ENCODE measurements around the gene PRKACA.

Gene PRKACA

GRCh38 chr19:14061081-14061749 lies 56.3 kb downstream of the PRKACA start:
- H3K27me3 ChIP-seq (ENCODE audit: control insufficient read depth, insufficient read depth, low read length): peaks cover 22% of the 10 kb centered on the region
- no peaks in the 10 kb centered on the region for H3K36me3 ChIP-seq (ENCODE audit: control insufficient read depth, insufficient read depth, low read length)
- H3K9ac ChIP-seq (ENCODE audit: low read depth, low read length): no peak overlapping the region
- no peak overlapping the region for H3K27ac ChIP-seq (ENCODE audit: low read depth, low read length)
- no peaks in the 10 kb centered on the region for H3K4me1 ChIP-seq (ENCODE audit: control insufficient read depth, insufficient read depth, low read length)
- H3K9me3 ChIP-seq (ENCODE audit: control insufficient read depth, insufficient read depth, low read length): no peaks in the 10 kb centered on the region
- H3K4me3 ChIP-seq (ENCODE audit: low read depth, low read length): no peak overlapping the region

- Histone ChIP-seq H3K9ac (ENCODE audit: low read depth, low read length) (no peak overlapping the region), H3K9me3 (ENCODE audit: control insufficient read depth, insufficient read depth, low read length) (no peaks in the 10 kb centered on the region), H3K4me1 (ENCODE audit: control insufficient read depth, insufficient read depth, low read length) (no peaks in the 10 kb centered on the region), H3K27ac (ENCODE audit: low read depth, low read length) (no peak overlapping the region), H3K4me3 (ENCODE audit: low read depth, low read length) (no peak overlapping the region), H3K27me3 (ENCODE audit: control insufficient read depth, insufficient read depth, low read length) (peaks cover 22% of the 10 kb centered on the region), H3K36me3 (ENCODE audit: control insufficient read depth, insufficient read depth, low read length) (no peaks in the 10 kb centered on the region)
Observed at GRCh38 chr19:14059652-14060155, 57.9 kb downstream of the PRKACA start.

- H3K27ac ChIP-seq (ENCODE audit: low read depth, low read length): no peak overlapping the region
- H3K9me3 ChIP-seq (ENCODE audit: control insufficient read depth, insufficient read depth, low read length): no peaks in the 10 kb centered on the region
- H3K36me3 ChIP-seq (ENCODE audit: control insufficient read depth, insufficient read depth, low read length): no peaks in the 10 kb centered on the region
- no peaks in the 10 kb centered on the region for H3K4me1 ChIP-seq (ENCODE audit: control insufficient read depth, insufficient read depth, low read length)
- H3K27me3 ChIP-seq (ENCODE audit: control insufficient read depth, insufficient read depth, low read length): peaks cover 22% of the 10 kb centered on the region
- no peak overlapping the region for H3K9ac ChIP-seq (ENCODE audit: low read depth, low read length)
- H3K4me3 ChIP-seq (ENCODE audit: low read depth, low read length): no peak overlapping the region
Observed at GRCh38 chr19:14059093-14059480, 58.5 kb downstream of the PRKACA start.

- Histone ChIP-seq H3K36me3 (ENCODE audit: control insufficient read depth, insufficient read depth, low read length) (no peaks in the 10 kb centered on the region), H3K9ac (ENCODE audit: low read depth, low read length) (no peak overlapping the region), H3K4me1 (ENCODE audit: control insufficient read depth, insufficient read depth, low read length) (no peaks in the 10 kb centered on the region), H3K27ac (ENCODE audit: low read depth, low read length) (no peak overlapping the region), H3K4me3 (ENCODE audit: low read depth, low read length) (peak overlapping the region; percentile 68), H3K27me3 (ENCODE audit: control insufficient read depth, insufficient read depth, low read length) (peaks cover 22% of the 10 kb centered on the region), H3K9me3 (ENCODE audit: control insufficient read depth, insufficient read depth, low read length) (no peaks in the 10 kb centered on the region)
Observed at GRCh38 chr19:14058182-14059092, 59.1 kb downstream of the PRKACA start.

- H3K4me3 ChIP-seq (ENCODE audit: low read depth, low read length): peak overlapping the region; percentile 64
- no peak overlapping the region for H3K27ac ChIP-seq (ENCODE audit: low read depth, low read length)
Observed at GRCh38 chr19:14056741-14057356, 60.7 kb downstream of the PRKACA start.

GRCh38 chr19:14056069-14056666 lies 61.4 kb downstream of the PRKACA start:
- Histone ChIP-seq H3K4me3 (ENCODE audit: low read depth, low read length) (0 out of 2 replicates have a peak overlapping the region, but pooled peaks have one; percentile 64), H3K27me3 (ENCODE audit: control insufficient read depth, insufficient read depth, low read length) (peaks cover 22% of the 10 kb centered on the region), H3K9ac (ENCODE audit: low read depth, low read length) (no peak overlapping the region), H3K4me1 (ENCODE audit: control insufficient read depth, insufficient read depth, low read length) (no peaks in the 10 kb centered on the region), H3K36me3 (ENCODE audit: control insufficient read depth, insufficient read depth, low read length) (0 out of 2 replicates have a peak, but pooled peaks cover 4% of the 10 kb centered on the region), H3K9me3 (ENCODE audit: control insufficient read depth, insufficient read depth, low read length) (no peaks in the 10 kb centered on the region), H3K27ac (ENCODE audit: low read depth, low read length) (no peak overlapping the region)

More at GRCh38 chr19:14056741-14057356, 60.7 kb downstream of the PRKACA start:
- Histone ChIP-seq H3K9ac (ENCODE audit: low read depth, low read length) (no peak overlapping the region), H3K9me3 (ENCODE audit: control insufficient read depth, insufficient read depth, low read length) (no peaks in the 10 kb centered on the region), H3K36me3 (ENCODE audit: control insufficient read depth, insufficient read depth, low read length) (0 out of 2 replicates have a peak, but pooled peaks cover 4% of the 10 kb centered on the region), H3K27me3 (ENCODE audit: control insufficient read depth, insufficient read depth, low read length) (peaks cover 22% of the 10 kb centered on the region), H3K4me1 (ENCODE audit: control insufficient read depth, insufficient read depth, low read length) (no peaks in the 10 kb centered on the region)

- Histone ChIP-seq H3K4me3 (ENCODE audit: low read depth, low read length) (no peak overlapping the region), H3K9me3 (ENCODE audit: control insufficient read depth, insufficient read depth, low read length) (no peaks in the 10 kb centered on the region), H3K27ac (ENCODE audit: low read depth, low read length) (no peak overlapping the region), H3K36me3 (ENCODE audit: control insufficient read depth, insufficient read depth, low read length) (peaks cover 4% of the 10 kb centered on the region; the same call in 1 of the 2 replicates), H3K4me1 (ENCODE audit: control insufficient read depth, insufficient read depth, low read length) (no peaks in the 10 kb centered on the region), H3K9ac (ENCODE audit: low read depth, low read length) (no peak overlapping the region), H3K27me3 (ENCODE audit: control insufficient read depth, insufficient read depth, low read length) (peaks cover 22% of the 10 kb centered on the region)
Observed at GRCh38 chr19:14055396-14055795, 62.2 kb downstream of the PRKACA start.

- no peak overlapping the region for H3K9ac ChIP-seq (ENCODE audit: low read depth, low read length)
- peaks cover 18% of the 10 kb centered on the region for H3K27me3 ChIP-seq (ENCODE audit: control insufficient read depth, insufficient read depth, low read length)
- no peaks in the 10 kb centered on the region for H3K9me3 ChIP-seq (ENCODE audit: control insufficient read depth, insufficient read depth, low read length)
- H3K4me1 ChIP-seq (ENCODE audit: control insufficient read depth, insufficient read depth, low read length): no peaks in the 10 kb centered on the region
- no peak overlapping the region for H3K27ac ChIP-seq (ENCODE audit: low read depth, low read length)
- H3K4me3 ChIP-seq (ENCODE audit: low read depth, low read length): no peak overlapping the region
- H3K36me3 ChIP-seq (ENCODE audit: control insufficient read depth, insufficient read depth, low read length): peaks cover 4% of the 10 kb centered on the region; the same call in 1 of the 2 replicates
Observed at GRCh38 chr19:14054721-14055120, 62.8 kb downstream of the PRKACA start.

- H3K36me3 ChIP-seq (ENCODE audit: control insufficient read depth, insufficient read depth, low read length): peaks cover 4% of the 10 kb centered on the region; the same call in 1 of the 2 replicates
- no peak overlapping the region for H3K9ac ChIP-seq (ENCODE audit: low read depth, low read length)
Observed at GRCh38 chr19:14054099-14054498, 63.5 kb downstream of the PRKACA start.

GRCh38 chr19:14053500-14053899 lies 64.1 kb downstream of the PRKACA start:
- H3K4me3 ChIP-seq (ENCODE audit: low read depth, low read length): no peak overlapping the region
- H3K27ac ChIP-seq (ENCODE audit: low read depth, low read length): no peak overlapping the region
- no peak overlapping the region for H3K9ac ChIP-seq (ENCODE audit: low read depth, low read length)
- no peaks in the 10 kb centered on the region for H3K4me1 ChIP-seq (ENCODE audit: control insufficient read depth, insufficient read depth, low read length)
- H3K9me3 ChIP-seq (ENCODE audit: control insufficient read depth, insufficient read depth, low read length): no peaks in the 10 kb centered on the region
- H3K36me3 ChIP-seq (ENCODE audit: control insufficient read depth, insufficient read depth, low read length): peaks cover 4% of the 10 kb centered on the region; the same call in 1 of the 2 replicates
- H3K27me3 ChIP-seq (ENCODE audit: control insufficient read depth, insufficient read depth, low read length): peaks cover 6% of the 10 kb centered on the region

More at GRCh38 chr19:14054099-14054498, 63.5 kb downstream of the PRKACA start:
- Histone ChIP-seq H3K4me3 (ENCODE audit: low read depth, low read length) (no peak overlapping the region), H3K27ac (ENCODE audit: low read depth, low read length) (no peak overlapping the region), H3K4me1 (ENCODE audit: control insufficient read depth, insufficient read depth, low read length) (no peaks in the 10 kb centered on the region), H3K9me3 (ENCODE audit: control insufficient read depth, insufficient read depth, low read length) (no peaks in the 10 kb centered on the region), H3K27me3 (ENCODE audit: control insufficient read depth, insufficient read depth, low read length) (peaks cover 12% of the 10 kb centered on the region)
